Loucy (cell line): ENCODE data around the gene UTP11.
A peak's percentile ranks its signal among the peaks of the same experiment; 100 is the strongest.

ENCODE experiments used
- EZH2phosphoT487 ChIP-seq: fragments of 200-600 bp; IDR thresholded peaks from 2 replicates; pipeline ENCODE4 v1.6.1; 2018; ENCODE audit warnings: antibody characterized with exemption, mild to moderate bottlenecking, moderate library complexity, borderline replicate concordance
- TF ChIP-seq, protein P1 (sequence below): fragments of 200-600 bp; sonication (generic); conservative IDR thresholded peaks from 2 replicates; pipeline ENCODE4 v1.5.1; 2014; ENCODE audit warnings: mild to moderate bottlenecking, antibody characterized with exemption, low read length

- TF ChIP-seq, protein P1, sequence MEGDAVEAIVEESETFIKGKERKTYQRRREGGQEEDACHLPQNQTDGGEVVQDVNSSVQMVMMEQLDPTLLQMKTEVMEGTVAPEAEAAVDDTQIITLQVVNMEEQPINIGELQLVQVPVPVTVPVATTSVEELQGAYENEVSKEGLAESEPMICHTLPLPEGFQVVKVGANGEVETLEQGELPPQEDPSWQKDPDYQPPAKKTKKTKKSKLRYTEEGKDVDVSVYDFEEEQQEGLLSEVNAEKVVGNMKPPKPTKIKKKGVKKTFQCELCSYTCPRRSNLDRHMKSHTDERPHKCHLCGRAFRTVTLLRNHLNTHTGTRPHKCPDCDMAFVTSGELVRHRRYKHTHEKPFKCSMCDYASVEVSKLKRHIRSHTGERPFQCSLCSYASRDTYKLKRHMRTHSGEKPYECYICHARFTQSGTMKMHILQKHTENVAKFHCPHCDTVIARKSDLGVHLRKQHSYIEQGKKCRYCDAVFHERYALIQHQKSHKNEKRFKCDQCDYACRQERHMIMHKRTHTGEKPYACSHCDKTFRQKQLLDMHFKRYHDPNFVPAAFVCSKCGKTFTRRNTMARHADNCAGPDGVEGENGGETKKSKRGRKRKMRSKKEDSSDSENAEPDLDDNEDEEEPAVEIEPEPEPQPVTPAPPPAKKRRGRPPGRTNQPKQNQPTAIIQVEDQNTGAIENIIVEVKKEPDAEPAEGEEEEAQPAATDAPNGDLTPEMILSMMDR: peak; percentile 82
- TF ChIP-seq EZH2phosphoT487: no peak
These were observed 6.4 kb downstream of the UTP11 start for GRCh38 chr1:38018864-38019343.
